Effector memory CD4-positive, alpha-beta T cell (primary cell): ENCODE data around the gene ESPNL.

Experiments
- DNase-seq, 3 donors: peaks; one replicate each; pipeline ENCODE4 v3.0.0-alpha.2; 2020
- H3K27ac ChIP-seq: 2 replicates; pipeline ENCODE4 v1.7.0; 2013; ENCODE audit warnings: mild to moderate bottlenecking, low read length, moderate library complexity; ENCODE audit not compliant: insufficient read depth, poor library complexity, severe bottlenecking
- H3K27me3 ChIP-seq: replicated peaks from 2 replicates; pipeline ENCODE4 v1.7.0; 2013; ENCODE audit warnings: mild to moderate bottlenecking, low read length; ENCODE audit not compliant: insufficient read depth, control insufficient read depth, poor library complexity, severe bottlenecking
- H3K36me3 ChIP-seq: 2 replicates; pipeline ENCODE4 v1.7.0; 2013; ENCODE audit warnings: mild to moderate bottlenecking, low read length, moderate library complexity; ENCODE audit not compliant: control insufficient read depth, insufficient read depth
- H3K4me1 ChIP-seq: 2 replicates; pipeline ENCODE4 v1.7.0; 2013; ENCODE audit warnings: low read length, mild to moderate bottlenecking; ENCODE audit not compliant: control insufficient read depth, insufficient read depth, poor library complexity, severe bottlenecking
- H3K4me3 ChIP-seq: 2 replicates; pipeline ENCODE4 v1.7.0; 2013; ENCODE audit warnings: low read length, low read depth, mild to moderate bottlenecking; ENCODE audit not compliant: insufficient read depth, poor library complexity, severe bottlenecking
- H3K9me3 ChIP-seq: 2 replicates; pipeline ENCODE4 v1.7.0; 2013; ENCODE audit warnings: mild to moderate bottlenecking, low read length, moderate library complexity; ENCODE audit not compliant: control insufficient read depth

ESPNL gene

GRCh38 chr2:238077292-238077691 lies 22.8 kb upstream of the ESPNL start:
- Histone ChIP-seq H3K9me3 (no peaks in the 10 kb centered on the region), H3K36me3 (peaks cover 18% of the 10 kb centered on the region), H3K27ac (no peak overlapping the region), H3K4me1 (no peaks in the 10 kb centered on the region), H3K4me3 (no peak overlapping the region), H3K27me3 (no peaks in the 10 kb centered on the region)
- no peak for DNase-seq

- Histone ChIP-seq H3K9me3 (no peaks in the 10 kb centered on the region), H3K27ac (no peak overlapping the region), H3K4me1 (no peaks in the 10 kb centered on the region), H3K4me3 (no peak overlapping the region), H3K27me3 (no peaks in the 10 kb centered on the region), H3K36me3 (peaks cover 32% of the 10 kb centered on the region)
- DNase-seq: no peak
Observed at GRCh38 chr2:238079874-238080327, 20.2 kb upstream of the ESPNL start.

- Histone ChIP-seq H3K4me1 (no peaks in the 10 kb centered on the region), H3K27ac (no peak overlapping the region), H3K36me3 (peaks cover 32% of the 10 kb centered on the region), H3K27me3 (no peaks in the 10 kb centered on the region), H3K4me3 (no peak overlapping the region), H3K9me3 (no peaks in the 10 kb centered on the region)
- no peak for DNase-seq
Observed at GRCh38 chr2:238080518-238080917, 19.6 kb upstream of the ESPNL start.

- Histone ChIP-seq H3K9me3 (no peaks in the 10 kb centered on the region), H3K36me3 (peaks cover 32% of the 10 kb centered on the region), H3K4me3 (no peak overlapping the region), H3K27me3 (no peaks in the 10 kb centered on the region), H3K4me1 (no peaks in the 10 kb centered on the region), H3K27ac (no peak overlapping the region)
- DNase-seq: no peak
Observed at GRCh38 chr2:238081150-238081549, 19.0 kb upstream of the ESPNL start.

GRCh38 chr2:238081561-238081960 lies 18.6 kb upstream of the ESPNL start:
- no peak overlapping the region for H3K4me3 ChIP-seq
- H3K36me3 ChIP-seq: peaks cover 32% of the 10 kb centered on the region
- no peak overlapping the region for H3K27ac ChIP-seq
- no peak for DNase-seq
- no peaks in the 10 kb centered on the region for H3K27me3 ChIP-seq
- H3K9me3 ChIP-seq: no peaks in the 10 kb centered on the region
- H3K4me1 ChIP-seq: no peaks in the 10 kb centered on the region

GRCh38 chr2:238082151-238082550 lies 18.0 kb upstream of the ESPNL start:
- Histone ChIP-seq H3K4me3 (no peak overlapping the region), H3K36me3 (peaks cover 32% of the 10 kb centered on the region), H3K4me1 (no peaks in the 10 kb centered on the region), H3K27ac (no peak overlapping the region), H3K27me3 (no peaks in the 10 kb centered on the region), H3K9me3 (no peaks in the 10 kb centered on the region)
- DNase-seq: no peak

- H3K36me3 ChIP-seq: peaks cover 25% of the 10 kb centered on the region
- no peaks in the 10 kb centered on the region for H3K9me3 ChIP-seq
- no peak overlapping the region for H3K27ac ChIP-seq
- no peak for DNase-seq
- no peaks in the 10 kb centered on the region for H3K4me1 ChIP-seq
- H3K4me3 ChIP-seq: no peak overlapping the region
- no peaks in the 10 kb centered on the region for H3K27me3 ChIP-seq
Observed at GRCh38 chr2:238082827-238083226, 17.3 kb upstream of the ESPNL start.

- DNase-seq: no peak
Observed at GRCh38 chr2:238083919-238084318, 16.2 kb upstream of the ESPNL start.

GRCh38 chr2:238084761-238085160 lies 15.4 kb upstream of the ESPNL start:
- H3K36me3 ChIP-seq: peaks cover 25% of the 10 kb centered on the region
- no peaks in the 10 kb centered on the region for H3K27me3 ChIP-seq
- H3K27ac ChIP-seq: no peak overlapping the region
- DNase-seq: no peak
- H3K4me1 ChIP-seq: no peaks in the 10 kb centered on the region
- H3K9me3 ChIP-seq: no peaks in the 10 kb centered on the region
- no peak overlapping the region for H3K4me3 ChIP-seq

More at GRCh38 chr2:238083919-238084318, 16.2 kb upstream of the ESPNL start:
- Histone ChIP-seq H3K9me3 (no peaks in the 10 kb centered on the region), H3K27ac (no peak overlapping the region), H3K4me3 (no peak overlapping the region), H3K4me1 (no peaks in the 10 kb centered on the region), H3K36me3 (peaks cover 25% of the 10 kb centered on the region), H3K27me3 (no peaks in the 10 kb centered on the region)

GRCh38 chr2:238085899-238086298 lies 14.2 kb upstream of the ESPNL start:
- H3K27ac ChIP-seq: no peak overlapping the region
- H3K36me3 ChIP-seq: peaks cover 25% of the 10 kb centered on the region
- DNase-seq: no peak
- no peaks in the 10 kb centered on the region for H3K9me3 ChIP-seq
- H3K4me1 ChIP-seq: no peaks in the 10 kb centered on the region
- no peak overlapping the region for H3K4me3 ChIP-seq
- H3K27me3 ChIP-seq: no peaks in the 10 kb centered on the region

GRCh38 chr2:238087211-238087610 lies 12.9 kb upstream of the ESPNL start:
- H3K4me1 ChIP-seq: no peaks in the 10 kb centered on the region
- no peaks in the 10 kb centered on the region for H3K27me3 ChIP-seq
- no peak overlapping the region for H3K4me3 ChIP-seq
- no peak for DNase-seq
- no peak overlapping the region for H3K27ac ChIP-seq
- H3K9me3 ChIP-seq: no peaks in the 10 kb centered on the region
- peaks cover 15% of the 10 kb centered on the region for H3K36me3 ChIP-seq
